Hematopoietic multipotent progenitor cell treated with erythropoietin and hydrocortisone succinate and interleukin-3 and kit ligand, for 6 days (in vitro differentiated cells): ENCODE measurements around the gene ITPR3.

Experiments used
- DNase-seq: peaks from one replicate; pipeline ENCODE4 v3.0.0-alpha.2; 2015

ITPR3 gene

GRCh38 chr6:33671744-33672072, 50.6 kb downstream of the ITPR3 start:
- no peak for DNase-seq

- DNase-seq = peak; percentile 63
Observed at GRCh38 chr6:33672808-33673207, 51.7 kb downstream of the ITPR3 start.

- DNase-seq = no peak
Observed at GRCh38 chr6:33673851-33674250, 52.7 kb downstream of the ITPR3 start.

GRCh38 chr6:33675968-33676367, 54.8 kb downstream of the ITPR3 start:
- DNase-seq = no peak

- no peak for DNase-seq
Observed at GRCh38 chr6:33676416-33677142, 55.5 kb downstream of the ITPR3 start.

- DNase-seq = no peak
Observed at GRCh38 chr6:33677143-33677660, 56.1 kb downstream of the ITPR3 start.

GRCh38 chr6:33677689-33678088, 56.6 kb downstream of the ITPR3 start:
- no peak for DNase-seq

- no peak for DNase-seq
Observed at GRCh38 chr6:33678233-33678931, 57.3 kb downstream of the ITPR3 start.

- no peak for DNase-seq
Observed at GRCh38 chr6:33678932-33679490, 57.9 kb downstream of the ITPR3 start.

- no peak for DNase-seq
Observed at GRCh38 chr6:33679761-33680160, 58.6 kb downstream of the ITPR3 start.

- DNase-seq = no peak
Observed at GRCh38 chr6:33682341-33682740, 61.2 kb downstream of the ITPR3 start.

- DNase-seq = no peak
Observed at GRCh38 chr6:33683051-33683571, 62.0 kb downstream of the ITPR3 start.

GRCh38 chr6:33683576-33684427, 62.7 kb downstream of the ITPR3 start:
- no peak for DNase-seq

- DNase-seq = no peak
Observed at GRCh38 chr6:33684428-33684896, 63.3 kb downstream of the ITPR3 start.

GRCh38 chr6:33684983-33685382, 63.9 kb downstream of the ITPR3 start:
- no peak for DNase-seq

- DNase-seq = no peak
Observed at GRCh38 chr6:33685411-33686224, 64.5 kb downstream of the ITPR3 start.

GRCh38 chr6:33686225-33686924, 65.3 kb downstream of the ITPR3 start:
- no peak for DNase-seq

- no peak for DNase-seq
Observed at GRCh38 chr6:33686981-33687975, 66.2 kb downstream of the ITPR3 start.

- no peak for DNase-seq
Observed at GRCh38 chr6:33688006-33688405, 66.9 kb downstream of the ITPR3 start.
